Skin of body (tissue), 2 donors: ENCODE data around the gene ZNF845. TPM values are rescaled to one million over a fixed set of nuclear protein-coding genes. Genes with fewer than 3 reads are reported as not detected.
"Not testable (repeated sequence)": the region's sequence is repeated elsewhere in the genome, so short reads cannot be mapped to it uniquely, and the experiment has no call there.

Experiments
- DNase-seq: peaks from one replicate; lab custom pipeline; 2025; lab: John Stamatoyannopoulos, UW
- total RNA-seq: library from RNA; depleted of rRNA; stranded (reverse); fragments of >200 nt; gene quantifications from one replicate; pipeline ENCODE4 v1.2.3, GENCODE V29; 2014

ZNF845 gene
- total RNA-seq, 1 donor from 2014 or later = 8.2 TPM

- DNase-seq = no peak
These were observed 47.8 kb downstream of the ZNF845 start for GRCh38 chr19:53381376-53381775.

GRCh38 chr19:53388168-53388567, 54.6 kb downstream of the ZNF845 start:
- DNase-seq = no peak

- no peak for DNase-seq
These were observed 55.4 kb downstream of the ZNF845 start for GRCh38 chr19:53388904-53389303.

- DNase-seq = no peak
These were observed 56.0 kb downstream of the ZNF845 start for GRCh38 chr19:53389571-53389970.

GRCh38 chr19:53389978-53390377, 56.4 kb downstream of the ZNF845 start:
- DNase-seq = no peak

GRCh38 chr19:53394522-53394973, 61.0 kb downstream of the ZNF845 start:
- peak; percentile 58 for DNase-seq

GRCh38 chr19:53394974-53395839, 61.7 kb downstream of the ZNF845 start, which contains the start of gene ZNF765:
ZNF765 (plus strand) TSS chr19:53395149; CDS start chr19:53398016, 2,867 bp downstream.
- peak; percentile 90 for DNase-seq

- not testable (repeated sequence) for DNase-seq
These were observed 62.4 kb downstream of the ZNF845 start for GRCh38 chr19:53395840-53396524.

- no peak for DNase-seq
These were observed 62.9 kb downstream of the ZNF845 start for GRCh38 chr19:53396525-53396868.

- not testable (repeated sequence) for DNase-seq
These were observed 64.4 kb downstream of the ZNF845 start for GRCh38 chr19:53397918-53398317.

Other genes starting within 250 kb of the ZNF845 start
- gene ZNF160, start 230.3 kb upstream of the ZNF845 start, total RNA-seq = 42.4 TPM
- 12.5 TPM for gene ZNF415, start 200.8 kb upstream of the ZNF845 start, total RNA-seq
- 10.9 TPM for gene ZNF347, start 174.7 kb upstream of the ZNF845 start, total RNA-seq
- gene ZNF665, start 140.4 kb upstream of the ZNF845 start, total RNA-seq = 3.1 TPM
- gene ZNF677, start 78.9 kb upstream of the ZNF845 start, total RNA-seq = 27.5 TPM
- not detected for gene VN1R2, start 75.5 kb upstream of the ZNF845 start, total RNA-seq
- not detected for gene VN1R4, start 66.0 kb upstream of the ZNF845 start, total RNA-seq
- 13.5 TPM for gene ZNF525, start 32.0 kb downstream of the ZNF845 start, total RNA-seq
- 12.2 TPM for gene ZNF765, start 61.4 kb downstream of the ZNF845 start, total RNA-seq
- gene ZNF761, start 98.2 kb downstream of the ZNF845 start, total RNA-seq = 8.2 TPM
- gene ZNF813, start 134.0 kb downstream of the ZNF845 start, total RNA-seq = 4.4 TPM
- 22.6 TPM for gene ZNF331, start 204.4 kb downstream of the ZNF845 start, total RNA-seq